SK-N-SH (cell line): ENCODE data around the gene BOC. TPM values are rescaled to one million over a fixed set of nuclear protein-coding genes. Genes with fewer than 3 reads are reported as not detected.
A peak's percentile ranks its signal among the peaks of the same experiment; 100 is the strongest.

Experiments used
- CTCF ChIP-seq: fragments of 200-600 bp; sonication (generic); IDR thresholded peaks from 2 replicates; pipeline ENCODE4 v1.6.1; 2017; ENCODE audit warnings: antibody characterized with exemption, mild to moderate bottlenecking, moderate library complexity
- ELF1 ChIP-seq: IDR thresholded peaks from 2 replicates; pipeline ENCODE4 v1.4.0; 2012
- EP300 ChIP-seq, 2 experiments: IDR thresholded peaks; 2 replicates each; pipeline versions ENCODE4 v1.4.0 to v1.6.1; 2012; ENCODE audit warnings: borderline replicate concordance in 1 of 2, low read depth in 1 of 2, low read length in 1 of 2
- EZH2phosphoT487 ChIP-seq: fragments of 200-600 bp; sonication (generic); IDR thresholded peaks from 2 replicates; pipeline ENCODE4 v1.6.1; 2017; ENCODE audit warnings: low read depth, mixed run types, mild to moderate bottlenecking, antibody characterized with exemption, moderate library complexity, borderline replicate concordance
- FOSL2 ChIP-seq: IDR thresholded peaks from 2 replicates; pipeline ENCODE4 v1.4.0; 2012; ENCODE audit warnings: low read depth, mild to moderate bottlenecking, moderate library complexity, borderline replicate concordance
- FOXM1 ChIP-seq: IDR thresholded peaks from 2 replicates; pipeline ENCODE4 v1.4.0; 2012; ENCODE audit warnings: low read depth, mild to moderate bottlenecking
- GABPA ChIP-seq: IDR thresholded peaks from 2 replicates; pipeline ENCODE4 v1.4.0; 2012; ENCODE audit warnings: low read depth, mild to moderate bottlenecking
- GATA2 ChIP-seq: sonication (generic); formaldehyde crosslinking; IDR thresholded peaks from 2 replicates; pipeline ENCODE4 v1.5.0; 2020; ENCODE audit warnings: mild to moderate bottlenecking, missing genetic modification reagents
- JUND ChIP-seq: IDR thresholded peaks from 2 replicates; pipeline ENCODE4 v1.4.0; 2012
- MAX ChIP-seq: IDR thresholded peaks from 2 replicates; pipeline ENCODE4 v1.4.0; 2012; ENCODE audit warnings: low read depth
- MXI1 ChIP-seq: IDR thresholded peaks from 2 replicates; pipeline ENCODE4 v1.6.1; 2012; ENCODE audit warnings: mild to moderate bottlenecking, low read depth, low read length, improper control_type of control experiment
- NFIC ChIP-seq: IDR thresholded peaks from 2 replicates; pipeline ENCODE4 v1.4.0; 2012; ENCODE audit warnings: borderline replicate concordance
- NRF1 ChIP-seq: IDR thresholded peaks from 2 replicates; pipeline ENCODE4 v1.6.1; 2012; ENCODE audit warnings: low read depth, mild to moderate bottlenecking, low read length
- POLR2AphosphoS5 ChIP-seq: IDR thresholded peaks from 2 replicates; pipeline ENCODE4 v1.6.1; 2012; ENCODE audit warnings: low read depth, low read length
- RAD21 ChIP-seq: IDR thresholded peaks from 2 replicates; pipeline ENCODE4 v1.6.1; 2012; ENCODE audit warnings: mild to moderate bottlenecking, low read length
- REST ChIP-seq: IDR thresholded peaks from 2 replicates; pipeline ENCODE4 v1.6.1; 2012; ENCODE audit warnings: mild to moderate bottlenecking, low read depth, low read length, moderate library complexity
- RFX5 ChIP-seq: IDR thresholded peaks from 2 replicates; pipeline ENCODE4 v1.6.1; 2012; ENCODE audit warnings: mild to moderate bottlenecking, improper control_type of control experiment, low read length
- SMC3 ChIP-seq: IDR thresholded peaks from 2 replicates; pipeline ENCODE4 v1.6.1; 2012; ENCODE audit warnings: low read depth, low read length, improper control_type of control experiment
- TAF1 ChIP-seq: IDR thresholded peaks from 2 replicates; pipeline ENCODE4 v1.6.1; 2012; ENCODE audit warnings: low read depth, mild to moderate bottlenecking, low read length, moderate library complexity, borderline replicate concordance
- TEAD4 ChIP-seq: IDR thresholded peaks from 2 replicates; pipeline ENCODE4 v1.4.0; 2012; ENCODE audit warnings: mild to moderate bottlenecking, borderline replicate concordance; ENCODE audit not compliant: insufficient read depth
- YY1 ChIP-seq: IDR thresholded peaks from 2 replicates; pipeline ENCODE4 v1.4.0; 2012; ENCODE audit warnings: low read depth, mild to moderate bottlenecking
- ZBTB33 ChIP-seq: IDR thresholded peaks from 2 replicates; pipeline ENCODE4 v1.4.0; 2012; ENCODE audit warnings: low read depth, borderline replicate concordance
- polyA plus RNA-seq, 3 experiments: library from polyadenylated mRNA; depleted of rRNA; stranded (reverse); fragments of >200 nt; gene quantifications; 2 replicates each; pipeline ENCODE4 v1.2.3, GENCODE V29; 2012

BOC gene
- polyA plus RNA-seq, 1 of the 3 experiments (the other 2 are of a cell fraction) = 6.6 TPM

- TF ChIP-seq MXI1 (peak; percentile 29; the same call in 1 of the 2 replicates), REST (no peak), CTCF (no peak), POLR2AphosphoS5 (peak; percentile 40), EP300 (IDR thresholded peaks at IDR 0.05; ENCODE audit: borderline replicate concordance in 1 of 2, low read depth in 1 of 2, low read length in 1 of 2) (peak; percentile 23 to 94; a peak in 3 of 4 replicates), YY1 (no peak), TEAD4 (no peak; the same call in 1 of the 2 replicates), JUND (peak; percentile 23; the same call in 1 of the 2 replicates), ZBTB33 (peak; percentile 34; the same call in 1 of the 2 replicates), RFX5 (peak; percentile 30; the same call in 1 of the 2 replicates), NFIC (peak; percentile 69), FOSL2 (no peak), ELF1 (no peak), GATA2 (peak; percentile 76), GABPA (no peak), FOXM1 (peak; percentile 42; the same call in 1 of the 2 replicates), RAD21 (peak; percentile 34), MAX (0 out of 2 replicates have a peak, but pooled peaks have one; percentile 3), SMC3 (peak; percentile 24; the same call in 1 of the 2 replicates), NRF1 (no peak), TAF1 (peak; percentile 30; the same call in 1 of the 2 replicates), EZH2phosphoT487 (no peak)
Observed at GRCh38 chr3:113166719-113167492, 44.5 kb upstream of the BOC start (continued).
